Natural killer cell (primary cell): ENCODE data around the gene TMEM184A. TPM values are rescaled to one million over a fixed set of nuclear protein-coding genes. Genes with fewer than 3 reads are reported as not detected.

Source experiments
- ATAC-seq, 3 donors: fragments of 150-1000 bp in 2 of 3; fragments of 200-7000 bp in 1 of 3; cut with Tn5 transposase; 1 replicate in 1 of 3; 2 replicates in 2 of 3; pipeline ENCODE4 v1.10.0; 2021; ENCODE audit warnings: mild to moderate bottlenecking in 2 of 3, moderate library complexity in 2 of 3
- DNase-seq, 2 donors: peaks; one replicate each; pipeline versions ENCODE4 v3.0.0 to v3.0.0-alpha.2; 2013 to 2021; ENCODE audit warnings: mixed read lengths in 1 of 2
- H3K27ac ChIP-seq: one replicate; pipeline ENCODE4 v1.5.1; 2013; ENCODE audit warnings: mild to moderate bottlenecking, low read length
- H3K27me3 ChIP-seq: one replicate; pipeline ENCODE4 v1.6.1; 2013; ENCODE audit warnings: low read length; ENCODE audit not compliant: control insufficient read depth, insufficient read depth
- H3K36me3 ChIP-seq: one replicate; pipeline ENCODE4 v1.6.1; 2013; ENCODE audit warnings: low read length; ENCODE audit not compliant: control insufficient read depth, insufficient read depth
- H3K4me1 ChIP-seq: one replicate; pipeline ENCODE4 v1.6.1; 2013; ENCODE audit warnings: low read length; ENCODE audit not compliant: control insufficient read depth, insufficient read depth
- H3K4me3 ChIP-seq: one replicate; pipeline ENCODE4 v1.5.1; 2013; ENCODE audit warnings: low read length
- H3K9me3 ChIP-seq: one replicate; pipeline ENCODE4 v1.6.1; 2013; ENCODE audit warnings: low read length; ENCODE audit not compliant: control insufficient read depth, insufficient read depth
- H3K27ac Mint-ChIP-seq, 2 donors: one replicate each; pipeline ENCODE4 v1.8.0; 2022; ENCODE audit warnings: mild to moderate bottlenecking in 2 of 2, mixed read lengths in 2 of 2, moderate library complexity in 1 of 2
- H3K27me3 Mint-ChIP-seq, 2 donors: one replicate each; pipeline ENCODE4 v1.8.0; 2022; ENCODE audit warnings: low read depth in 2 of 2, mixed read lengths in 2 of 2
- H3K36me3 Mint-ChIP-seq: one replicate; pipeline ENCODE4 v1.8.0; 2022; ENCODE audit warnings: mixed read lengths
- H3K4me1 Mint-ChIP-seq, 2 donors: one replicate each; pipeline ENCODE4 v1.8.0; 2022; ENCODE audit warnings: mixed read lengths in 2 of 2
- H3K4me3 Mint-ChIP-seq: one replicate; pipeline ENCODE4 v1.8.0; 2022; ENCODE audit warnings: mild to moderate bottlenecking, moderate library complexity, mixed read lengths
- H3K9me3 Mint-ChIP-seq, 2 donors: one replicate each; pipeline ENCODE4 v1.8.0; 2022; ENCODE audit warnings: mixed read lengths in 2 of 2
- WGBS: methylation state at CpG from one replicate; pipeline ENCODE4 v1.1.7; 2013; ENCODE audit warnings: missing lambda C conversion rate; ENCODE audit not compliant: insufficient coverage; 5-methylcytosine and 5-hydroxymethylcytosine counted together
- intact Hi-C: fragments of 100-400 bp; cut with micrococcal nuclease; formaldehyde crosslinking; loops from one replicate; pipeline ENCODE4 v1.14.2; 2022
- total RNA-seq, 4 donors: library from RNA; stranded (reverse); fragments of 120-200 nt in 1 of 4; gene quantifications; one replicate each; pipeline versions ENCODE4 v1.2.3 to v1.2.4, GENCODE V29; 2013 to 2022
- TF ChIP-seq, protein P1 (sequence below): fragments of 200-600 bp; IDR thresholded peaks from one replicate; pipeline ENCODE4 v1.8.0; 2022; ENCODE audit warnings: antibody characterized with exemption

The TMEM184A gene
- total RNA-seq, 3 donors from 2014 or later (not counting 1 experiment from before 2014, with no cell fraction given), result 0.14 TPM; not detected in 2

- no peaks in the 10 kb centered on the region for H3K27me3 ChIP-seq
- no peaks in the 10 kb centered on the region for H3K9me3 ChIP-seq
- peaks cover 0 to 2% of the 10 kb centered on the region in 2 donors for H3K27me3 Mint-ChIP-seq
- no peak overlapping the region for H3K27ac Mint-ChIP-seq
- DNase-seq, result no peak
- peaks cover 0 to 12% of the 10 kb centered on the region in 2 donors for H3K4me1 Mint-ChIP-seq
- H3K4me3 Mint-ChIP-seq, result no peak overlapping the region
- no peaks in the 10 kb centered on the region for H3K36me3 Mint-ChIP-seq
- no peak overlapping the region for H3K4me3 ChIP-seq
- H3K27ac ChIP-seq, result no peak overlapping the region
- H3K4me1 ChIP-seq, result peaks cover 4% of the 10 kb centered on the region
- intact Hi-C loops, result no loop called here
- WGBS, result 84% methylated on average over 20 of the region's 20 CpGs
- H3K36me3 ChIP-seq, result no peaks in the 10 kb centered on the region
- no peak for ATAC-seq
- H3K9me3 Mint-ChIP-seq, result no peaks in the 10 kb centered on the region
- TF ChIP-seq, protein P1, sequence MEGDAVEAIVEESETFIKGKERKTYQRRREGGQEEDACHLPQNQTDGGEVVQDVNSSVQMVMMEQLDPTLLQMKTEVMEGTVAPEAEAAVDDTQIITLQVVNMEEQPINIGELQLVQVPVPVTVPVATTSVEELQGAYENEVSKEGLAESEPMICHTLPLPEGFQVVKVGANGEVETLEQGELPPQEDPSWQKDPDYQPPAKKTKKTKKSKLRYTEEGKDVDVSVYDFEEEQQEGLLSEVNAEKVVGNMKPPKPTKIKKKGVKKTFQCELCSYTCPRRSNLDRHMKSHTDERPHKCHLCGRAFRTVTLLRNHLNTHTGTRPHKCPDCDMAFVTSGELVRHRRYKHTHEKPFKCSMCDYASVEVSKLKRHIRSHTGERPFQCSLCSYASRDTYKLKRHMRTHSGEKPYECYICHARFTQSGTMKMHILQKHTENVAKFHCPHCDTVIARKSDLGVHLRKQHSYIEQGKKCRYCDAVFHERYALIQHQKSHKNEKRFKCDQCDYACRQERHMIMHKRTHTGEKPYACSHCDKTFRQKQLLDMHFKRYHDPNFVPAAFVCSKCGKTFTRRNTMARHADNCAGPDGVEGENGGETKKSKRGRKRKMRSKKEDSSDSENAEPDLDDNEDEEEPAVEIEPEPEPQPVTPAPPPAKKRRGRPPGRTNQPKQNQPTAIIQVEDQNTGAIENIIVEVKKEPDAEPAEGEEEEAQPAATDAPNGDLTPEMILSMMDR, result no peak
These were observed 1.5 kb downstream of the TMEM184A start for GRCh38 chr7:1554333-1555045.

DNA sequence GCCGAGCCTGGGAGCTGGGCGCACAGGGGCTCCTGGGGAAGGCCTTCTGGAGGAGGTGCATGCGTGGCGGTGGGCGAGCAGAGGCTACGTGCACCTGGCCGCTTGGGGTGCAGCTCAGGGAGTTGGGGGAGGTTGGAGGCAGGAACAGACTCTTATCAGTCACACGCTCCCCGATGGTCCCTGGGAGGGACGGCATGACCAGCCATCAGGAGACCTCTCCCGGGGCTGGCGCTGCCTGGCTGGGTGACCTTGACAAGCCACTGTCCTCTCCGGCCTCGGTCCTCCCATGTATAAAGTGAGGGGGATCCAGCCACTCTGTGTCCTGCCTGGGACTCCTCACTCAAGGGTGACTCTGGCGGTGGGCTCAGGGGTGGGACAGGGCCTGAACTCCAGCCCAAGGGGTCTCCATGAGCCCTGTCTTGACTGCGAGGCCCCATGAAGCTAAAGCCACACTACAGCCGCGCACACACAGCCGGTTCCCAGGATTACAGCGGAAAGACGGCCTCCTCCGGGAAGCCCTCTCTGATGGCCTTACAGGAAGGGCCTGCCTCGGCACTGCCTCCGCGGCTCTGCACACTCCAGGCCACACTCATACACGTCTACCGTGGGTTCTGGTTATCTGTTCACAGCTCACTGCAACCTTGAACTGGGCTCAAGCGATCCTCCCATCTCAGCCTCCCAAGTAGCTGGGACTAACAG is 2.3 kb downstream of the TMEM184A start:
- Mint-ChIP-seq H3K4me3 (no peak overlapping the region), H3K36me3 (no peaks in the 10 kb centered on the region), H3K4me1 (peaks cover 0 to 15% of the 10 kb centered on the region in 2 donors), H3K27ac (no peak overlapping the region), H3K9me3 (no peaks in the 10 kb centered on the region), H3K27me3 (peaks cover 0 to 2% of the 10 kb centered on the region in 2 donors)
- 94% methylated on average over 28 of the region's 28 CpGs for WGBS
- DNase-seq (no peak), ATAC-seq (no peak)
- H3K4me1 ChIP-seq, result peaks cover 4% of the 10 kb centered on the region
- no peaks in the 10 kb centered on the region for H3K9me3 ChIP-seq
- H3K4me3 ChIP-seq, result no peak overlapping the region
- TF ChIP-seq, protein P1, result no peak
- no peaks in the 10 kb centered on the region for H3K36me3 ChIP-seq
- no peaks in the 10 kb centered on the region for H3K27me3 ChIP-seq
- intact Hi-C loops, result no loop called here
- no peak overlapping the region for H3K27ac ChIP-seq

DNA sequence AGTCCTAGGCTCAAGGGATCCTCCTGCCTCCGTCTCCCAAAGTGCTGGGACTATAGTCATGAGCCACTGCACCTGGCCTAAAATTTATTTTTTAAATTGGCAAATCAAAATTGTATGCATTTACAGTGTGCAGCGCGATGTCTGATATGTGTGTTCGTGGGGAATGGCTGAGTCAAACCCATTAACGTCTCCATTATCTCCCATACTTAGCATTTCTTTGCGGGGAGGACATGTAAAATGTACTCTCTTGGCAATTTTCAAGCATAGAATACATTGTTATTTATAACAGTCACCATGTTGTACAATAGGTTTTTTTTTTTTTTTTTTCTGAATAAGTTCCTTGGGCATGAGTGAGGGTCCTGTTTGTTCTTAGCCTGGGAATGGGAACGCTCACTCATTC is 3.8 kb downstream of the TMEM184A start:
- Histone ChIP-seq H3K9me3 (no peaks in the 10 kb centered on the region), H3K4me1 (peaks cover 4% of the 10 kb centered on the region), H3K4me3 (no peak overlapping the region), H3K36me3 (no peaks in the 10 kb centered on the region), H3K27me3 (no peaks in the 10 kb centered on the region), H3K27ac (no peak overlapping the region)
- ATAC-seq (no peak), DNase-seq (no peak)
- Mint-ChIP-seq H3K27me3 (peaks cover 0 to 2% of the 10 kb centered on the region in 2 donors), H3K36me3 (no peaks in the 10 kb centered on the region), H3K4me1 (peaks cover 0 to 21% of the 10 kb centered on the region in 2 donors), H3K9me3 (no peaks in the 10 kb centered on the region), H3K4me3 (no peak overlapping the region), H3K27ac (no peak overlapping the region)
- intact Hi-C loops, result no loop called here
- TF ChIP-seq, protein P1, result no peak
- 93% methylated on average over 7 of the region's 7 CpGs for WGBS
